PFSK-1 (cell line): ENCODE measurements around the gene HSPB8.

Source experiments
- FOXP2 ChIP-seq: optimal IDR thresholded peaks from 2 replicates; pipeline ENCODE3; 2011; ENCODE audit warnings: borderline replicate concordance, control low read depth, inconsistent platforms; ENCODE audit not compliant: insufficient read depth; ENCODE audit errors: extremely low read length, extremely low read depth
- POLR2AphosphoS5 ChIP-seq: IDR thresholded peaks from 2 replicates; pipeline ENCODE4 v1.6.1; 2012; ENCODE audit warnings: low read depth, mild to moderate bottlenecking, control low read depth, low read length, moderate library complexity
- SIN3A ChIP-seq: IDR thresholded peaks from 2 replicates; pipeline ENCODE4 v1.6.1; 2012; ENCODE audit warnings: mild to moderate bottlenecking, low read length, moderate library complexity, borderline replicate concordance; ENCODE audit not compliant: insufficient read depth
- TAF1 ChIP-seq: IDR thresholded peaks from 2 replicates; pipeline ENCODE4 v1.6.1; 2012; ENCODE audit warnings: low read length, control low read depth, borderline replicate concordance; ENCODE audit not compliant: insufficient read depth
- TF ChIP-seq, protein P1 (sequence below), 2 experiments: IDR thresholded peaks; 2 replicates each; pipeline versions ENCODE4 v1.6.1 to v1.8.0; 2011 to 2012; ENCODE audit warnings: low read depth in 2 of 2, low read length in 2 of 2, control low read depth in 1 of 2, inconsistent platforms in 1 of 2, mild to moderate bottlenecking in 1 of 2, moderate library complexity in 1 of 2; ENCODE audit not compliant: insufficient read depth in 1 of 2

DNA sequence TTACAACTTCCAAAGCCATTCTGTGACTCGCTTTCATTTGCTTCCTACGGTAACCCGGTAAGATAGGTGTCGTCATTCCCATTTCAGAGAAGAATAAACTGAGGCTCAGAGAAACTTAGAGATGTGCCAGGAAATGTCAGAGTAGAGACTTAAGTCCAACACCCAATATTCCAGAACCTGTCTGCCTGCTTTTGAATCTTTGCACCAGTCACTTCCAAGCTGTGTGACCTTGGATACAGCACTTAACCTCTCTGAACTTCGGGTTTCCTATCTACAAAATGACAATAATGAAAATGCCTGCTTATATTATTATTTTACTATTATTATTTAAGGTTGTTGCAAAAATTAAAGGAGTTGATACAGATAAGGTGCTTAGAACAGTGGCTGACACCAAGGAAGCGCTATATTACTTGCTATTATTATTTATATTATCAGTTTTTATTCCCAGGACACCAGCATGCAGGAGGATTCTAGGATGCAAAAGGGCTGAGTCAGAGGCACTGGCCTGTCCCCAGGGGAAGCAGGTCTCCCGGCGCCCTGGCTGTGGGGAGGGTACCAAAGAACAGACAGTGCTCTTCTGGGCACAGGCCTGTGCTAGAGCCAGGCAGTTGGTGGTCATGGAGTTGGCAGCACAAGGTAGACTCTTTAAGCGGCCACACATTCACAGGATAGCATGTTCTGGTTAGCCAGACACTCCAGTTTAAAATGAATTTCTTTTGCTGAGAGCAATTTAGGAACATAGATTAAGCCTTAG is 5.4 kb downstream of the HSPB8 start:
- TF ChIP-seq POLR2AphosphoS5 (no peak), TAF1 (no peak), SIN3A (no peak), FOXP2 (no peak)
- TF ChIP-seq, protein P1, sequence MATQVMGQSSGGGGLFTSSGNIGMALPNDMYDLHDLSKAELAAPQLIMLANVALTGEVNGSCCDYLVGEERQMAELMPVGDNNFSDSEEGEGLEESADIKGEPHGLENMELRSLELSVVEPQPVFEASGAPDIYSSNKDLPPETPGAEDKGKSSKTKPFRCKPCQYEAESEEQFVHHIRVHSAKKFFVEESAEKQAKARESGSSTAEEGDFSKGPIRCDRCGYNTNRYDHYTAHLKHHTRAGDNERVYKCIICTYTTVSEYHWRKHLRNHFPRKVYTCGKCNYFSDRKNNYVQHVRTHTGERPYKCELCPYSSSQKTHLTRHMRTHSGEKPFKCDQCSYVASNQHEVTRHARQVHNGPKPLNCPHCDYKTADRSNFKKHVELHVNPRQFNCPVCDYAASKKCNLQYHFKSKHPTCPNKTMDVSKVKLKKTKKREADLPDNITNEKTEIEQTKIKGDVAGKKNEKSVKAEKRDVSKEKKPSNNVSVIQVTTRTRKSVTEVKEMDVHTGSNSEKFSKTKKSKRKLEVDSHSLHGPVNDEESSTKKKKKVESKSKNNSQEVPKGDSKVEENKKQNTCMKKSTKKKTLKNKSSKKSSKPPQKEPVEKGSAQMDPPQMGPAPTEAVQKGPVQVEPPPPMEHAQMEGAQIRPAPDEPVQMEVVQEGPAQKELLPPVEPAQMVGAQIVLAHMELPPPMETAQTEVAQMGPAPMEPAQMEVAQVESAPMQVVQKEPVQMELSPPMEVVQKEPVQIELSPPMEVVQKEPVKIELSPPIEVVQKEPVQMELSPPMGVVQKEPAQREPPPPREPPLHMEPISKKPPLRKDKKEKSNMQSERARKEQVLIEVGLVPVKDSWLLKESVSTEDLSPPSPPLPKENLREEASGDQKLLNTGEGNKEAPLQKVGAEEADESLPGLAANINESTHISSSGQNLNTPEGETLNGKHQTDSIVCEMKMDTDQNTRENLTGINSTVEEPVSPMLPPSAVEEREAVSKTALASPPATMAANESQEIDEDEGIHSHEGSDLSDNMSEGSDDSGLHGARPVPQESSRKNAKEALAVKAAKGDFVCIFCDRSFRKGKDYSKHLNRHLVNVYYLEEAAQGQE (IDR thresholded peaks at IDR 0.05; ENCODE audit: insufficient read depth in 1 of 2, low read depth in 2 of 2, low read length in 2 of 2): no peak
